ENCODE results near the gene OR7C1. TPM values are rescaled to one million over a fixed set of nuclear protein-coding genes. Genes with fewer than 3 reads are reported as not detected.

The OR7C1 gene
- total RNA-seq: not detected in 2 replicates

DNA sequence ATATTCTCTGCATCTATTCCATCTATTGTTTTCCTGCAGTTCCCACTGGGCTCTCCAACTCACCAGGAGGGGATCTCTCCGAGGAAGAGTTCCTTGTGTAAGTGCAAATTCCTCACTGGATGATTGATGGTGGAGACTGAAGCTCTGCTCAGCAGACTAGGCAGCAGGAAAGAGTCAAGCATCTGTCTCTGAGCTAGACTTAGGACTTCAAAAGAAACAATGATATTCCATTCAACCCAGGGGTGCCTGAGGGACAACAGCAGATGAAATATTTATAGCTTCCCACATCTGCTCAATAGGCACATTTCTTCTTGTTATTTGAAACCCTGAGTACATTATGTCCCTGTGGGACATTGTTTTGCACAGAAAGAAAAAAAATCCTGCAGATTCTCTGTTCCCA, at the start of gene OR7C1, which contains the start of gene OR7A5:
Gene OR7C1 (minus strand): TSS at position 175 of the 400 bp plus-strand sequence. CDS start 35,049 bp downstream, outside the sequence.
Gene OR7A5 (minus strand): TSS at position 175 of the 400 bp plus-strand sequence. CDS start 6,944 bp downstream, outside the sequence.

DNA sequence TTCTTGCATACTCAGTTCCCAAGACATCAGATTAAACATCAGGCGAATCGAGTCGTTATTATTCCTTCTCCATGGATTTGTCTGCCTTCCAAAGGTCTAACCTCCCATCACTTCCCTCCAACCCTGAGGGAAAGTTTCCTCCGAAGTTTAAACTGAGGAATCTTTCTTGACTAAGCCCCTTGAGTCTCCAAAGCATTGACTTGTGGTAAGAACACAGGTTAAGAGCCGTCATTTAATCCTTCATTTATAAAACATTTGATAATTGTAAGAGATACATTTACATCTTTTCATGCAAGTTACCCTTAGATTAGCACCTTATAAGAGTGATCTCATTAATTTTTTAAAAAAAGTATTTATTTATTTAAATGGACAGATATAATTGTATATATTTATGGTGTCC, 13.8 kb upstream of the OR7C1 start, which contains the start of gene OR7A10:
Gene OR7A10 (minus strand): TSS at position 101 of the 400 bp plus-strand sequence. CDS start 7,045 bp downstream, outside the sequence.

DNA sequence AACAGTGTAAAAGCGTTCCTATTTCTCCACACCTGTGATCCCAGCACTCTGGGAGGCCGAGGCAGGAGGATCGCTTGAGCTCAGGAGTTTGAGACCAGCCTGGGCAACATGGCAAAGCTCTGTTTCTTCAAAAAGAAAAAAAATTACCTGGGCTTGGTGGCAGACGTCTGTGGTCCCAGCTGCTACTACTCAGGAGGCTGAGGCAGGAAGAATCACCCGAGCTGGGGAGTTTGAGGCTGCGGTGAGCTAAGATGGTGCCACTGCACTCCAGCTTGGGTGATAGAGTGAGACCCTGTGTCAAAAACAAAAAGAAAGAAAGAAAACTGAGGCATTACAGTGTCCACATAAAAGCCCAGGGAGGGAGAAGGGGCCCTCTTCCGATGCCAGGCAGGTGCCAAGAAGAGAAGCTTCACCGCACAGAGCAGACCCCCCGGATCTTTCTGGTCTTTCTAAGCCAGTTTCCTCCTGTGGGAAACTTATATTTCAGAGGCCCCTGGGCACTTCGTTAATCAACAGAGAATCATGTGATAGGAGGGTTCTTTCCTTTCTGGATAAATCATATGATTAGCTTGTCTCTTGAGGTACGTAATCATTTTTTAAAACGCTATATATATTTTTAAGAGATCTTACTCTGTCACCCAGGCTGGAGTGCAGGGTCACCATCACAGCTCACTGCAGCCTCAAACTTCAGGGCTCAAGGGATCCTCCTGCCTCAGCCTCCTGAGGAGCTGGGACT, 56.7 kb downstream of the OR7C1 start, which contains the start of gene ADGRE2:
Gene ADGRE2 (minus strand): TSS at position 451 of the 736 bp plus-strand sequence. CDS start 1,804 bp downstream, outside the sequence.

Other genes with a start within 250 kb of the OR7C1 start
- not detected in 2 replicates for gene ADGRE3, start 160.3 kb downstream of the OR7C1 start, total RNA-seq
- gene ZNF333, start 145.1 kb downstream of the OR7C1 start, total RNA-seq: 7.5 and 11.4 TPM in 2 replicates
- 0.24 and 0.31 TPM in 2 replicates for gene ADGRE2, start 56.6 kb downstream of the OR7C1 start, total RNA-seq
- not detected in 2 replicates for gene OR7A5, start within 50 bp of the OR7C1 start, total RNA-seq
- not detected in 2 replicates for gene OR7A10, start 13.7 kb upstream of the OR7C1 start, total RNA-seq
- gene OR7A17, start 50.9 kb upstream of the OR7C1 start, total RNA-seq: not detected in 2 replicates
- gene OR7C2, start 106.3 kb upstream of the OR7C1 start, total RNA-seq: not detected in 2 replicates
- gene SLC1A6, start 144.7 kb upstream of the OR7C1 start, total RNA-seq: not detected in 2 replicates
- gene CASP14, start 214.3 kb upstream of the OR7C1 start, total RNA-seq: not detected in 2 replicates
- not detected in 2 replicates for gene OR1I1, start 247.0 kb upstream of the OR7C1 start, total RNA-seq